GM21786 (cell line): Measurements from ENCODE around the gene KANK4.
A peak's percentile ranks its signal among the peaks of the same experiment; 100 is the strongest.
"Not testable (repeated sequence)": the region's sequence is repeated elsewhere in the genome, so short reads cannot be mapped to it uniquely, and the experiment has no call there.

Experiments
- ATAC-seq: cut with Tn5 transposase; IDR thresholded peaks from one replicate; pipeline ENCODE4 v1.9.1; 2021; ENCODE audit not compliant: unreplicated experiment

Gene KANK4

GRCh38 chr1:62276791-62277190, 42.4 kb downstream of the KANK4 start:
- ATAC-seq, result no peak

- no peak for ATAC-seq
Observed at GRCh38 chr1:62274496-62275485, 44.4 kb downstream of the KANK4 start.

- no peak for ATAC-seq
Observed at GRCh38 chr1:62273953-62274352, 45.3 kb downstream of the KANK4 start.

GRCh38 chr1:62271948-62272728, 47.1 kb downstream of the KANK4 start:
- peak; percentile 90 for ATAC-seq

- ATAC-seq, result no peak
Observed at GRCh38 chr1:62271134-62271533, 48.1 kb downstream of the KANK4 start.

- ATAC-seq, result no peak
Observed at GRCh38 chr1:62269851-62270495, 49.3 kb downstream of the KANK4 start.

- no peak for ATAC-seq
Observed at GRCh38 chr1:62269439-62269838, 49.8 kb downstream of the KANK4 start.

GRCh38 chr1:62268315-62268714, 50.9 kb downstream of the KANK4 start:
- ATAC-seq, result no peak

GRCh38 chr1:62265956-62266935, 53.0 kb downstream of the KANK4 start:
- no peak for ATAC-seq

- no peak for ATAC-seq
Observed at GRCh38 chr1:62263814-62264353, 55.4 kb downstream of the KANK4 start.

- ATAC-seq, result no peak
Observed at GRCh38 chr1:62263006-62263813, 56.0 kb downstream of the KANK4 start.

GRCh38 chr1:62260688-62261087, 58.5 kb downstream of the KANK4 start:
- no peak for ATAC-seq

GRCh38 chr1:62259551-62259950, 59.7 kb downstream of the KANK4 start:
- ATAC-seq, result no peak

GRCh38 chr1:62250126-62250726, 69.0 kb downstream of the KANK4 start:
- no peak for ATAC-seq

- ATAC-seq, result no peak
Observed at GRCh38 chr1:62247391-62248168, 71.7 kb downstream of the KANK4 start.

GRCh38 chr1:62245201-62245600, 74.0 kb downstream of the KANK4 start:
- no peak for ATAC-seq

GRCh38 chr1:62244380-62244779, 74.9 kb downstream of the KANK4 start:
- not testable (repeated sequence) for ATAC-seq
